ENCODE results near the gene TANGO6.

DNA sequence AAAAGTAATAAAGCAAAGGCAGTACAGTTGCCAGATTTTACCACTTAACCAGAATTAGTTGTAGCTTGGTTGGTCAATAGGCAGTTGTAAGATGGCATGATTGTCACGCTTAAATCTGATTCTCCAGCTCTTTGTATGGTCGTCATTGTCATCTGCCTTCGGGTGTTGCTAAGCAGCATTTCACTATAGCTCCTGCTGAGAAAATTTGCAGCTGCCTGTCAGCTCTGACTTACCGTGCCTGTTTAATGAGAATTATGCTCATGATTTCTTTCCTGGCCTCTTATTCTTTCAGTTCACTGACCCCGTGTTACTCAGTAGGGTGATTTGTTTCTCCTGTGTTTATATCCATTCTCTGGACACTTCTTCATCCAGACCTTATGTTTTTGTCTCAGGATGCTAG lies 66.7 kb downstream of the TANGO6 start:
- no peak for TF ChIP-seq CTCF (IDR thresholded peaks at IDR 0.05)
- TF ChIP-seq POLR2A (IDR thresholded peaks at IDR 0.05): no peak
- no peak for TF ChIP-seq EP300 (IDR thresholded peaks at IDR 0.05)

Data from ovary (tissue), 3 donors.